HepG2 (cell line): ENCODE results near the gene ZFAND2A. TPM values are rescaled to one million over a fixed set of nuclear protein-coding genes. Genes with fewer than 3 reads are reported as not detected.

Experiments used
- BORCS8-MEF2B ChIP-seq: sonication (generic); formaldehyde crosslinking; IDR thresholded peaks from 2 replicates; pipeline ENCODE4 v1.8.0; 2022; ENCODE audit warnings: mild to moderate bottlenecking, missing genetic modification reagents
- DMTF1 ChIP-seq: sonication (generic); formaldehyde crosslinking; IDR thresholded peaks from 2 replicates; pipeline ENCODE4 v1.4.0; 2020; ENCODE audit warnings: mild to moderate bottlenecking, missing genetic modification reagents
- FOXP1 ChIP-seq, 2 experiments: fragments of 450-650 bp in 1 of 2; IDR thresholded peaks; 2 replicates each; pipeline ENCODE4 v1.6.1; 2017 to 2018; ENCODE audit warnings: antibody characterized with exemption in 1 of 2
- HMG20A ChIP-seq: IDR thresholded peaks from 2 replicates; pipeline ENCODE4 v1.6.1; 2016; ENCODE audit warnings: borderline replicate concordance
- MTF1 ChIP-seq: sonication (generic); formaldehyde crosslinking; IDR thresholded peaks from 2 replicates; pipeline ENCODE4 v1.5.0; 2020; ENCODE audit warnings: missing genetic modification reagents
- MXD1 ChIP-seq: sonication (generic); formaldehyde crosslinking; IDR thresholded peaks from 2 replicates; pipeline ENCODE4 v1.4.0; 2020; ENCODE audit warnings: mild to moderate bottlenecking, missing genetic modification reagents
- MYC ChIP-seq: sonication (generic); formaldehyde crosslinking; IDR thresholded peaks from 2 replicates; pipeline ENCODE4 v1.9.0; 2021; ENCODE audit warnings: missing genetic modification reagents, borderline replicate concordance
- NAIF1 ChIP-seq: sonication (generic); formaldehyde crosslinking; IDR thresholded peaks from 2 replicates; pipeline ENCODE4 v1.5.0; 2020; ENCODE audit warnings: mild to moderate bottlenecking, missing genetic modification reagents, borderline replicate concordance
- NCOA5 ChIP-seq: sonication (generic); formaldehyde crosslinking; IDR thresholded peaks from 2 replicates; pipeline ENCODE4 v1.4.0; 2020; ENCODE audit warnings: missing genetic modification reagents
- PATZ1 ChIP-seq: sonication (generic); formaldehyde crosslinking; IDR thresholded peaks from 2 replicates; pipeline ENCODE4 v1.4.0; 2020; ENCODE audit warnings: missing genetic modification reagents
- PHB2 ChIP-seq: fragments of 450-650 bp; IDR thresholded peaks from 2 replicates; pipeline ENCODE4 v1.6.1; 2018; ENCODE audit not compliant: partially characterized antibody
- POLR2AphosphoS2 ChIP-seq: IDR thresholded peaks from 2 replicates; pipeline ENCODE4 v1.6.1; 2011; ENCODE audit warnings: low read depth, low read length, improper control_type of control experiment
- RCOR2 ChIP-seq: IDR thresholded peaks from 2 replicates; pipeline ENCODE4 v1.6.1; 2016; ENCODE audit warnings: missing biosample characterization, missing genetic modification reagents
- SIX1 ChIP-seq: sonication (generic); formaldehyde crosslinking; IDR thresholded peaks from 2 replicates; pipeline ENCODE4 v1.4.0; 2020; ENCODE audit warnings: missing genetic modification reagents, borderline replicate concordance
- SNAPC5 ChIP-seq: sonication (generic); formaldehyde crosslinking; IDR thresholded peaks from 2 replicates; pipeline ENCODE4 v1.8.1; 2023; ENCODE audit warnings: mild to moderate bottlenecking, missing genetic modification reagents, borderline replicate concordance
- ZBTB26 ChIP-seq: IDR thresholded peaks from 2 replicates; pipeline ENCODE4 v1.6.1; 2016; ENCODE audit warnings: missing compliant biosample characterization, missing genetic modification reagents, borderline replicate concordance
- ZBTB7A ChIP-seq: sonication (generic); formaldehyde crosslinking; IDR thresholded peaks from 2 replicates; pipeline ENCODE4 v1.8.0; 2022; ENCODE audit warnings: mild to moderate bottlenecking, missing genetic modification reagents
- ZC3H13 ChIP-seq: sonication (generic); formaldehyde crosslinking; IDR thresholded peaks from 2 replicates; pipeline ENCODE4 v1.8.1; 2023; ENCODE audit warnings: mild to moderate bottlenecking, missing genetic modification reagents, moderate library complexity
- ZC3H4 ChIP-seq: sonication (generic); formaldehyde crosslinking; IDR thresholded peaks from 2 replicates; pipeline ENCODE4 v1.4.0; 2020; ENCODE audit warnings: missing genetic modification reagents, borderline replicate concordance
- ZMAT3 ChIP-seq: sonication (generic); formaldehyde crosslinking; conservative IDR thresholded peaks from 2 replicates; pipeline ENCODE4 v1.7.0; 2021; ENCODE audit warnings: missing genetic modification reagents
- ZNF331 ChIP-seq: sonication (generic); formaldehyde crosslinking; IDR thresholded peaks from 2 replicates; pipeline ENCODE4 v1.4.0; 2020; ENCODE audit warnings: missing genetic modification reagents
- ZNF382 ChIP-seq: sonication (generic); formaldehyde crosslinking; IDR thresholded peaks from 2 replicates; pipeline ENCODE4 v1.5.0; 2020; ENCODE audit warnings: missing genetic modification reagents, mild to moderate bottlenecking, borderline replicate concordance
- ZNF547 ChIP-seq: sonication (generic); formaldehyde crosslinking; IDR thresholded peaks from 2 replicates; pipeline ENCODE4 v1.5.1; 2020; ENCODE audit warnings: mild to moderate bottlenecking, missing genetic modification reagents
- ZNF891 ChIP-seq: sonication (generic); formaldehyde crosslinking; IDR thresholded peaks from 2 replicates; pipeline ENCODE4 v1.5.0; 2020; ENCODE audit warnings: mild to moderate bottlenecking, missing genetic modification reagents
- ZSCAN29 ChIP-seq: sonication (generic); formaldehyde crosslinking; conservative IDR thresholded peaks from 2 replicates; pipeline ENCODE4 v1.4.0; 2020; ENCODE audit warnings: mild to moderate bottlenecking, missing genetic modification reagents
- polyA plus RNA-seq, 8 experiments: library from polyadenylated mRNA; depleted of rRNA in 3 of 8; stranded (reverse) in 7 of 8; unstranded in 1 of 8; fragments of >200 nt; fragmentation: Illumina TruSeq in 4 of 8; extraction: Trizol in 4 of 8; gene quantifications; 2 replicates each; pipeline versions ENCODE4 v1.2.1 to v1.2.3, GENCODE V29; 2011 to 2016; ENCODE audit warnings: low read depth in 4 of 8, missing spikeins in 1 of 8, mixed read lengths in 1 of 8; ENCODE audit not compliant: insufficient read depth in 1 of 8
- total RNA-seq, 5 experiments: library from RNA; depleted of rRNA; stranded (reverse); fragments of >200 nt; fragmentation: Illumina TruSeq; extraction: Trizol; gene quantifications; 2 replicates each; pipeline ENCODE4 v1.2.3, GENCODE V29; 2016; ENCODE audit warnings: low read depth in 1 of 5

The ZFAND2A gene
- total and polyA plus RNA-seq, 2 of the 13 experiments (the other 11 are each of a cell fraction or from before 2014, with no cell fraction given), result 140 to 153 TPM

GRCh38 chr7:1160670-1161021 is 650 bp upstream of the ZFAND2A start (continued):
- TF ChIP-seq ZNF891 (CRISPR knock-in tag), result peak; percentile 64; the same call in 1 of the 2 replicates
- TF ChIP-seq DMTF1 (CRISPR knock-in tag), result 0 out of 2 replicates have a peak, but pooled peaks have one; percentile 69
- TF ChIP-seq NCOA5 (CRISPR knock-in tag), result no peak
- TF ChIP-seq FOXP1 (IDR thresholded peaks at IDR 0.05), result no peak
- no peak for TF ChIP-seq FOXP1 (CRISPR knock-in tag; IDR thresholded peaks at IDR 0.05)
- no peak for TF ChIP-seq SIX1 (CRISPR knock-in tag)
- TF ChIP-seq MYC (CRISPR knock-in tag), result no peak; the same call in 1 of the 2 replicates
- no peak for TF ChIP-seq MTF1 (CRISPR knock-in tag)
- no peak for TF ChIP-seq HMG20A (CRISPR knock-in tag)
- no peak for TF ChIP-seq POLR2AphosphoS2
- TF ChIP-seq ZMAT3 (CRISPR knock-in tag), result 0 out of 2 replicates have a peak, but pooled peaks have one; percentile 39
- TF ChIP-seq ZC3H4 (CRISPR knock-in tag), result peak; percentile 94; the same call in 1 of the 2 replicates
- TF ChIP-seq PHB2, result no peak
- peak; percentile 40; the same call in 1 of the 2 replicates for TF ChIP-seq PATZ1
- no peak for TF ChIP-seq SNAPC5 (CRISPR knock-in tag)
- 0 out of 2 replicates have a peak, but pooled peaks have one; percentile 39 for TF ChIP-seq ZBTB26 (CRISPR knock-in tag)
- TF ChIP-seq ZC3H13 (CRISPR knock-in tag), result peak; percentile 68; the same call in 1 of the 2 replicates
- 0 out of 2 replicates have a peak, but pooled peaks have one; percentile 27 for TF ChIP-seq BORCS8-MEF2B (CRISPR knock-in tag)
- TF ChIP-seq ZBTB7A (CRISPR knock-in tag), result peak; percentile 69
- TF ChIP-seq RCOR2, result peak; percentile 66; the same call in 1 of the 2 replicates
- TF ChIP-seq NAIF1, result peak; percentile 68; the same call in 1 of the 2 replicates
- TF ChIP-seq ZNF382 (CRISPR knock-in tag), result no peak
- no peak for TF ChIP-seq MXD1 (CRISPR knock-in tag)
- no peak for TF ChIP-seq ZNF547
- TF ChIP-seq ZSCAN29, result no peak
- TF ChIP-seq ZNF331 (CRISPR knock-in tag), result 0 out of 2 replicates have a peak, but pooled peaks have one; percentile 28
